IPS-NIHi11 (cell line): ENCODE results near the gene NAV2.

ENCODE experiments used
- DNase-seq: peaks from one replicate; pipeline ENCODE4 v3.0.0; 2012; ENCODE audit warnings: mixed read lengths, low spot score

The NAV2 gene

GRCh38 chr11:19832086-19832750, 119.6 kb downstream of the NAV2 start:
- no peak for DNase-seq

GRCh38 chr11:19832901-19833300, 120.3 kb downstream of the NAV2 start:
- DNase-seq, result no peak

- DNase-seq, result no peak
These were observed 122.1 kb downstream of the NAV2 start for GRCh38 chr11:19834771-19835170.

GRCh38 chr11:19836666-19837065, 124.0 kb downstream of the NAV2 start:
- DNase-seq, result no peak

GRCh38 chr11:19838994-19839768, 126.5 kb downstream of the NAV2 start:
- DNase-seq, result no peak

- DNase-seq, result no peak
These were observed 128.3 kb downstream of the NAV2 start for GRCh38 chr11:19840961-19841360.

GRCh38 chr11:19842505-19842904, 129.9 kb downstream of the NAV2 start:
- DNase-seq, result no peak

GRCh38 chr11:19843079-19843478, 130.4 kb downstream of the NAV2 start:
- DNase-seq, result no peak

- no peak for DNase-seq
These were observed 131.4 kb downstream of the NAV2 start for GRCh38 chr11:19844012-19844411.

GRCh38 chr11:19844806-19845205, 132.2 kb downstream of the NAV2 start:
- no peak for DNase-seq

- no peak for DNase-seq
These were observed 133.0 kb downstream of the NAV2 start for GRCh38 chr11:19845626-19846025.

GRCh38 chr11:19846654-19847305, 134.1 kb downstream of the NAV2 start:
- no peak for DNase-seq

- DNase-seq, result peak; percentile 33
These were observed 135.6 kb downstream of the NAV2 start for GRCh38 chr11:19848219-19848618.

GRCh38 chr11:19849107-19849789, 136.6 kb downstream of the NAV2 start:
- no peak for DNase-seq

GRCh38 chr11:19849947-19850593, 137.4 kb downstream of the NAV2 start:
- no peak for DNase-seq

- no peak for DNase-seq
These were observed 139.7 kb downstream of the NAV2 start for GRCh38 chr11:19852288-19852687.

GRCh38 chr11:19853016-19853415, 140.4 kb downstream of the NAV2 start:
- DNase-seq, result no peak

GRCh38 chr11:19853920-19854319, 141.3 kb downstream of the NAV2 start:
- DNase-seq, result no peak

GRCh38 chr11:19861171-19861570, 148.5 kb downstream of the NAV2 start:
- DNase-seq, result no peak

GRCh38 chr11:19862091-19862490, 149.5 kb downstream of the NAV2 start:
- DNase-seq, result no peak

- DNase-seq, result no peak
These were observed 151.8 kb downstream of the NAV2 start for GRCh38 chr11:19864141-19865140.
